ENCODE results near the gene CELF2.

Gene CELF2

GRCh38 chr10:11045487-11045886, 27.8 kb downstream of the CELF2 start:
- Histone ChIP-seq H3K27me3 (ENCODE audit: insufficient read depth, low read length, poor library complexity) (no peaks in the 10 kb centered on the region), H2AFZ (ENCODE audit: low read depth, low read length) (no peak overlapping the region), H3K27ac (ENCODE audit: low read length) (no peak overlapping the region), H3K9me3 (ENCODE audit: insufficient read depth, low read length, severe bottlenecking) (no peaks in the 10 kb centered on the region), H3K4me1 (ENCODE audit: insufficient read depth, low read length) (no peaks in the 10 kb centered on the region), H3K4me3 (ENCODE audit: low read depth in 1 of 2, low read length in 2 of 2) (no peak overlapping the region), H4K20me1 (ENCODE audit: insufficient read depth, low read length) (no peaks in the 10 kb centered on the region), H3K79me2 (ENCODE audit: insufficient read depth, low read length) (no peaks in the 10 kb centered on the region), H3K9ac (ENCODE audit: low read depth, low read length) (no peak overlapping the region), H3K4me2 (ENCODE audit: insufficient read depth, low read length) (no peak overlapping the region), H3K36me3 (ENCODE audit: insufficient read depth, low read length) (no peaks in the 10 kb centered on the region)
- TF ChIP-seq EZH2 (IDR thresholded peaks at IDR 0.05; ENCODE audit: borderline replicate concordance, low read depth, low read length, severe bottlenecking), result no peak
- TF ChIP-seq, protein P1, sequence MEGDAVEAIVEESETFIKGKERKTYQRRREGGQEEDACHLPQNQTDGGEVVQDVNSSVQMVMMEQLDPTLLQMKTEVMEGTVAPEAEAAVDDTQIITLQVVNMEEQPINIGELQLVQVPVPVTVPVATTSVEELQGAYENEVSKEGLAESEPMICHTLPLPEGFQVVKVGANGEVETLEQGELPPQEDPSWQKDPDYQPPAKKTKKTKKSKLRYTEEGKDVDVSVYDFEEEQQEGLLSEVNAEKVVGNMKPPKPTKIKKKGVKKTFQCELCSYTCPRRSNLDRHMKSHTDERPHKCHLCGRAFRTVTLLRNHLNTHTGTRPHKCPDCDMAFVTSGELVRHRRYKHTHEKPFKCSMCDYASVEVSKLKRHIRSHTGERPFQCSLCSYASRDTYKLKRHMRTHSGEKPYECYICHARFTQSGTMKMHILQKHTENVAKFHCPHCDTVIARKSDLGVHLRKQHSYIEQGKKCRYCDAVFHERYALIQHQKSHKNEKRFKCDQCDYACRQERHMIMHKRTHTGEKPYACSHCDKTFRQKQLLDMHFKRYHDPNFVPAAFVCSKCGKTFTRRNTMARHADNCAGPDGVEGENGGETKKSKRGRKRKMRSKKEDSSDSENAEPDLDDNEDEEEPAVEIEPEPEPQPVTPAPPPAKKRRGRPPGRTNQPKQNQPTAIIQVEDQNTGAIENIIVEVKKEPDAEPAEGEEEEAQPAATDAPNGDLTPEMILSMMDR (IDR thresholded peaks at IDR 0.05; ENCODE audit: borderline replicate concordance, extremely low read depth, low read length, poor library complexity, severe bottlenecking), result no peak
- no peak for ATAC-seq (ENCODE audit: insufficient read depth, low read depth)
- DNase-seq, result no peak

- no peak for DNase-seq
- ATAC-seq (ENCODE audit: insufficient read depth, low read depth), result no peak
- TF ChIP-seq, protein P1 (IDR thresholded peaks at IDR 0.05; ENCODE audit: borderline replicate concordance, extremely low read depth, low read length, poor library complexity, severe bottlenecking), result no peak
- TF ChIP-seq EZH2 (IDR thresholded peaks at IDR 0.05; ENCODE audit: borderline replicate concordance, low read depth, low read length, severe bottlenecking), result no peak
Observed at GRCh38 chr10:11045995-11046775, 28.5 kb downstream of the CELF2 start.

DNA sequence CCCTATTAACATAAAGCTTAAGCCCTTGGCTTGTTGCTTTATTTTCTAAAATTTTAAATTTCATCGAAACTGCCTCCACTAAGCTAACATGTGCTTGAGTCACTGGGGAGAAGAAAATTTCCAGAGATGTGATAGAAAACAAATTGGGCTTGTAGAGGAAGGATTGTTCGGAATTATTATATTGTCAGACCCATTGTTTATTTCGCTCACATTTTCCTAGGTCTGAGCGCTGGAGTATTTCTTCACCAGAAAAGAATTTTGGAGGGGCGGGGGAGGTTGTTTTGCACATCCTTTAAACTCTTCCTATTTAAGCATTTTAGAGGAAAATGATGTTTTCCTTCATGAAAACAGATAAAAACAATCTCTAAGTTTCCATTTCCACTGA, 29.1 kb downstream of the CELF2 start:
- no peak overlapping the region for H3K9ac ChIP-seq (ENCODE audit: low read depth, low read length)
- H4K20me1 ChIP-seq (ENCODE audit: insufficient read depth, low read length), result no peaks in the 10 kb centered on the region
- H3K27ac ChIP-seq (ENCODE audit: low read length), result no peak overlapping the region
- DNase-seq, result no peak
- no peak for TF ChIP-seq EZH2 (IDR thresholded peaks at IDR 0.05; ENCODE audit: borderline replicate concordance, low read depth, low read length, severe bottlenecking)
- TF ChIP-seq, protein P1 (IDR thresholded peaks at IDR 0.05; ENCODE audit: borderline replicate concordance, extremely low read depth, low read length, poor library complexity, severe bottlenecking), result no peak
- no peaks in the 10 kb centered on the region for H3K4me1 ChIP-seq (ENCODE audit: insufficient read depth, low read length)
- H3K4me3 ChIP-seq (ENCODE audit: low read depth in 1 of 2, low read length in 2 of 2), result no peak overlapping the region
- no peak overlapping the region for H3K4me2 ChIP-seq (ENCODE audit: insufficient read depth, low read length)
- H2AFZ ChIP-seq (ENCODE audit: low read depth, low read length), result no peak overlapping the region
- H3K79me2 ChIP-seq (ENCODE audit: insufficient read depth, low read length), result no peaks in the 10 kb centered on the region
- no peaks in the 10 kb centered on the region for H3K36me3 ChIP-seq (ENCODE audit: insufficient read depth, low read length)
- no peak for ATAC-seq (ENCODE audit: insufficient read depth, low read depth)
- no peaks in the 10 kb centered on the region for H3K9me3 ChIP-seq (ENCODE audit: insufficient read depth, low read length, severe bottlenecking)
- no peaks in the 10 kb centered on the region for H3K27me3 ChIP-seq (ENCODE audit: insufficient read depth, low read length, poor library complexity)

More at GRCh38 chr10:11045995-11046775, 28.5 kb downstream of the CELF2 start:
- H2AFZ ChIP-seq (ENCODE audit: low read depth, low read length), result no peak overlapping the region
- H3K36me3 ChIP-seq (ENCODE audit: insufficient read depth, low read length), result no peaks in the 10 kb centered on the region
- H3K4me3 ChIP-seq (ENCODE audit: low read depth in 1 of 2, low read length in 2 of 2), result no peak overlapping the region
- H3K27ac ChIP-seq (ENCODE audit: low read length), result no peak overlapping the region
- no peaks in the 10 kb centered on the region for H3K79me2 ChIP-seq (ENCODE audit: insufficient read depth, low read length)
- no peaks in the 10 kb centered on the region for H4K20me1 ChIP-seq (ENCODE audit: insufficient read depth, low read length)
- no peaks in the 10 kb centered on the region for H3K27me3 ChIP-seq (ENCODE audit: insufficient read depth, low read length, poor library complexity)
- H3K4me1 ChIP-seq (ENCODE audit: insufficient read depth, low read length), result no peaks in the 10 kb centered on the region
- no peak overlapping the region for H3K9ac ChIP-seq (ENCODE audit: low read depth, low read length)
- no peak overlapping the region for H3K4me2 ChIP-seq (ENCODE audit: insufficient read depth, low read length)
- H3K9me3 ChIP-seq (ENCODE audit: insufficient read depth, low read length, severe bottlenecking), result no peaks in the 10 kb centered on the region

Data from DND-41 (cell line).